ENCODE results near the gene HDAC9.

GRCh38 chr7:18590241-18590640, 94.7 kb downstream of the HDAC9 start:
- TF ChIP-seq ZNF70 (CRISPR knock-in tag; IDR thresholded peaks at IDR 0.05), result no peak
- TF ChIP-seq PPARA (CRISPR knock-in tag; IDR thresholded peaks at IDR 0.05; ENCODE audit: borderline replicate concordance), result no peak
- TF ChIP-seq OSR1 (CRISPR knock-in tag; IDR thresholded peaks at IDR 0.05), result no peak
- TF ChIP-seq TSHZ2 (CRISPR knock-in tag; IDR thresholded peaks at IDR 0.05), result no peak
- no peak for TF ChIP-seq ZFP30 (CRISPR knock-in tag; IDR thresholded peaks at IDR 0.05)
- TF ChIP-seq ARNTL (CRISPR knock-in tag; IDR thresholded peaks at IDR 0.05; ENCODE audit: borderline replicate concordance, low read depth), result no peak
- TF ChIP-seq ZC3H10 (CRISPR knock-in tag; IDR thresholded peaks at IDR 0.05), result no peak
- TF ChIP-seq PATZ1 (CRISPR knock-in tag; IDR thresholded peaks at IDR 0.05; ENCODE audit: borderline replicate concordance), result no peak
- TF ChIP-seq CSDC2 (CRISPR knock-in tag; IDR thresholded peaks at IDR 0.05), result no peak
- TF ChIP-seq GLIS3 (CRISPR knock-in tag; IDR thresholded peaks at IDR 0.05), result no peak
- TF ChIP-seq SNAI2 (CRISPR knock-in tag; IDR thresholded peaks at IDR 0.05), result no peak

Data from SK-N-SH treated with all-trans-retinoic acid at 6 μM for 48 hours (cell line).